ENCODE measurements around the gene LRP6.
"Not testable (repeated sequence)": the region's sequence is repeated elsewhere in the genome, so short reads cannot be mapped to it uniquely, and the experiment has no call there.

LRP6 gene

GRCh38 chr12:12281134-12281533 is 14.3 kb upstream of the LRP6 start:
- no peak for DNase-seq (ENCODE audit: low read depth in 1 of 2, low spot score in 1 of 2)
- TF ChIP-seq JUND (IDR thresholded peaks at IDR 0.05; ENCODE audit: low read depth): no peak
- in situ Hi-C loops (cut with HindIII; ENCODE audit: low pct_unique_long_range_greater_than_20kb, low sequenced_read_pairs): no loop called here

DNA sequence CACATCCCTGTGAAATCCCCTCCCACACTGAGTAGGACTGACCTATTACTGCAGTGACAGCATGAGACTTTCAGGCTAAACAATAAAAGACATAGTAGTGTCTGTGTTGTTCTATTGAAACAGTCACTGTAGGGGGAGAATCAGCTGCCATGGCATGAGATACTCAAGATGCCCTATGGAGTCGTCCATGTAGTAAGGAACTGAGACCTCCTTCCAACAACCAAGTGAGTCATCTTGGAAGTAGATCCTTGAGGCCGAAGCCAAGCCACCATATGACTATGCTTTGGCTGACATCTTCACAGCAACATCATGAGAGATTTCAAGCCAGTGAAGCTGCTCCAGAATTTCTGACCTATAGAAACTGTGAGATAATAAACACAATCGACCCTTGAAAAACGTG is 12.1 kb upstream of the LRP6 start:
- no peak for TF ChIP-seq JUND (IDR thresholded peaks at IDR 0.05; ENCODE audit: low read depth)
- DNase-seq (ENCODE audit: low read depth in 1 of 2, low spot score in 1 of 2): no peak
- in situ Hi-C loops (cut with HindIII; ENCODE audit: low pct_unique_long_range_greater_than_20kb, low sequenced_read_pairs): no loop called here

GRCh38 chr12:12275874-12276273 is 9.0 kb upstream of the LRP6 start:
- in situ Hi-C loops (cut with HindIII; ENCODE audit: low pct_unique_long_range_greater_than_20kb, low sequenced_read_pairs): no loop called here
- no peak for DNase-seq (ENCODE audit: low read depth in 1 of 2, low spot score in 1 of 2)
- no peak for TF ChIP-seq JUND (IDR thresholded peaks at IDR 0.05; ENCODE audit: low read depth)

- TF ChIP-seq JUND (IDR thresholded peaks at IDR 0.05; ENCODE audit: low read depth): no peak
- in situ Hi-C loops (cut with HindIII; ENCODE audit: low pct_unique_long_range_greater_than_20kb, low sequenced_read_pairs): no loop called here
- DNase-seq (ENCODE audit: low read depth in 1 of 2, low spot score in 1 of 2): no peak
Observed at GRCh38 chr12:12273291-12273957, 6.6 kb upstream of the LRP6 start.

DNA sequence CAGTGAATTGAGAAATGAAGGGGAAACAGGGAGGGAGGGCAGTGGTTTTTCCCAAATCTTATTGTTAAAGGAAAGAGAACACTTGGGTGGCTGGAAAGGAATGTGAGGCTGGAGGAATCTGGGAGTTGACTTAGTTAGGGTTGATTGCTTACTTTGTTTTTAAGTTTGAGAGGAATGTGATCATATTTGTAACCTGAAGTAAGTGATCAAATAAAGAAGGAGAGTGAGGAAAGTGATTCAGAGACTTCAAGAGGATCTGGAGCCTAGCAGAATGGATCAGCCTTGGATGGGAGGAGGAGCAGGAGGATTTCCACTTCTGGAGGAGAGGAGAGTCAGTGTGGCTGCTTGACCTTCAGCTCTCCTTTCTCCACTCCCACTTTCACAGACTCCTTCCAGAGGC is 6.0 kb upstream of the LRP6 start:
- in situ Hi-C loops (cut with HindIII; ENCODE audit: low pct_unique_long_range_greater_than_20kb, low sequenced_read_pairs): no loop called here
- TF ChIP-seq JUND (IDR thresholded peaks at IDR 0.05; ENCODE audit: low read depth): no peak
- no peak for DNase-seq (ENCODE audit: low read depth in 1 of 2, low spot score in 1 of 2)

- in situ Hi-C loops (cut with HindIII; ENCODE audit: low pct_unique_long_range_greater_than_20kb, low sequenced_read_pairs): no loop called here
- no peak for DNase-seq (ENCODE audit: low read depth in 1 of 2, low spot score in 1 of 2)
- TF ChIP-seq JUND (IDR thresholded peaks at IDR 0.05; ENCODE audit: low read depth): no peak
Observed at GRCh38 chr12:12270226-12270625, 3.4 kb upstream of the LRP6 start.

GRCh38 chr12:12267742-12268200 is 927 bp upstream of the LRP6 start:
- DNase-seq (ENCODE audit: low read depth in 1 of 2, low spot score in 1 of 2): no peak
- in situ Hi-C loops (cut with HindIII; ENCODE audit: low pct_unique_long_range_greater_than_20kb, low sequenced_read_pairs): no loop called here

DNA sequence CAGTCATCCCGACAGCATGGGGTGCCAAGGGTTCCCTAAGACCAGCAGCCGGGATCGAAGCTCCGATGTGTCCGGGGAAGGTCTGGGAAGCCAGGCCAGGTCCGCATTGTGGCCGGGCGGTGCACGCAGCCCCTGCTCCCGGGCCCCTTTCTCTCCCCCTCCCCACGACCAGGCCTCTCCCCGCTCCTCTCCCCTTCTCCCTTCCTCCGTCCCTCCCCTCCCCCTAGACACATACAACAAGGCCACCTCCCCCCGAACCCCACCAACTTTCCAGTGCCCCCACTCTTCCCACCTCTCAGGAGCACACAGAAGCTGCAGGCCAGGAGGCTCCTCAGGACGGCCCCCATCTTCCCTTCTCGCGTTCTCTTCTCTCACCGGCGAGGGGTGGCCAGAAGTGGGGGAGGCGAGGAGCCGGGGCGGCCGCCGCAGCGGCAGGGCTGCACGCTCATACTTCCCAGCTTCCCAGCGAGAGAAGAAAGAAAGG is 413 bp downstream of the LRP6 start:
- DNase-seq (ENCODE audit: low read depth in 1 of 2, low spot score in 1 of 2): no peak
- TF ChIP-seq JUND (IDR thresholded peaks at IDR 0.05; ENCODE audit: low read depth): no peak
- in situ Hi-C loops (cut with HindIII; ENCODE audit: low pct_unique_long_range_greater_than_20kb, low sequenced_read_pairs): no loop called here

More at GRCh38 chr12:12267742-12268200, 927 bp upstream of the LRP6 start:
- TF ChIP-seq JUND (IDR thresholded peaks at IDR 0.05; ENCODE audit: low read depth): no peak

DNA sequence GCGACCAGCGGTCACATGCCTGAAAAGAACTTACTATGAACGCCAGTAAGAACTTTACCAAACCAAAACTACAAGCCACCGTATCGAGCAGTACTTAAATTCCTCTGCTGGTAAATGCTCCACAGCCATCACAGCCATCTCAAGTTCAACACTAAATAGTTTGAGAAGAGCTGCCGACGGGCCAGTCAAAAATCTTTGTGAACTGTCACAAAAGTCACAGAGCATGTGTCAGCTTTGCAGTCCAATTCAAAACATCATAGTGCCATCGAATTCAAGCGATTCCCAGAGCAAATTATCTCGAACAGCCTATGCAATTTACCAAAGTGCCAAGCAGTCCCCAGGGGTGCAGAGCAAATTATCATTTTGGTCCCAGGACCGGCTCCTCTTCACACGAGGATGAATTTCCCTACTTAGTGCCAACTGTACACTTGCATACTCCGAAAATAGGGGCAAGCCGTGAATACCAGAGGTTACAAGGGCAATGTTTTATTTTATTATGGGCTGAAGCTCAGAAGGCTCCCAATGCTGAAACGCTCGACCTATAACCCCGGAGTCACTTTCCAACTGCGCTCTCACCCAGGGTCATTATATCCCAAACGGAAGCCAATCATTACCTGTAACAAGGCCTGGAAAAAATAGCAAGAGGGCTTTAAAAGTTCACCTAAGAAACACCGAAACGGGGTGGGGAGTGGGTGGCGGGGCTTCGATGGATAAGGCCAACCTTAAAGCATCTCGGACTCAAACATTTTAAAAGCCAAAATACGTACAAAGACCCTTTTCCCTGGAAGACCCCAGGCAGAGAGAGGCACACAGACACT is 1.1 kb downstream of the LRP6 start:
- no peak for DNase-seq (ENCODE audit: low read depth in 1 of 2, low spot score in 1 of 2)
- no peak for TF ChIP-seq JUND (IDR thresholded peaks at IDR 0.05; ENCODE audit: low read depth)
- in situ Hi-C loops (cut with HindIII; ENCODE audit: low pct_unique_long_range_greater_than_20kb, low sequenced_read_pairs): no loop called here

GRCh38 chr12:12265035-12265434 is 1.8 kb downstream of the LRP6 start:
- DNase-seq (ENCODE audit: low read depth in 1 of 2, low spot score in 1 of 2): no peak
- in situ Hi-C loops (cut with HindIII; ENCODE audit: low pct_unique_long_range_greater_than_20kb, low sequenced_read_pairs): no loop called here
- no peak for TF ChIP-seq JUND (IDR thresholded peaks at IDR 0.05; ENCODE audit: low read depth)

DNA sequence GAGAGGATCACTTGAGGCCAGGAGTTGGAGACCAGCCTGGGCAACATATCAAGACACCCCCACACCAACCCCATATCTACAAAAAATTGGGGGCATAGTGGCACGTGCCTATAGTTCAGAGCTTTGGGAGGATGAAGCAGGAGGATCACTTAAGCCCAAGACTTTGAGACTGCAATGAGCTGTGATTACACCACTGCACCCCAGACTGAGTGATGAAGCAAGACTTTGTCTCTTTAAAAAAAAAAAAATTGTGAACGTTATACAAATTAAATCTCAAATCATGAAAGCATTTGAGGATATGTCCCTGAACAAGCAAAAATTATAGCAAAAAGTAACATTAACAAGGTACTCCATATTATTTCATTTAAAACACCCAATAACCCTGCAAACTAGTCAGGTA is 2.9 kb downstream of the LRP6 start:
- DNase-seq (ENCODE audit: low read depth in 1 of 2, low spot score in 1 of 2): no peak
- in situ Hi-C loops (cut with HindIII; ENCODE audit: low pct_unique_long_range_greater_than_20kb, low sequenced_read_pairs): no loop called here
- no peak for TF ChIP-seq JUND (IDR thresholded peaks at IDR 0.05; ENCODE audit: low read depth)

DNA sequence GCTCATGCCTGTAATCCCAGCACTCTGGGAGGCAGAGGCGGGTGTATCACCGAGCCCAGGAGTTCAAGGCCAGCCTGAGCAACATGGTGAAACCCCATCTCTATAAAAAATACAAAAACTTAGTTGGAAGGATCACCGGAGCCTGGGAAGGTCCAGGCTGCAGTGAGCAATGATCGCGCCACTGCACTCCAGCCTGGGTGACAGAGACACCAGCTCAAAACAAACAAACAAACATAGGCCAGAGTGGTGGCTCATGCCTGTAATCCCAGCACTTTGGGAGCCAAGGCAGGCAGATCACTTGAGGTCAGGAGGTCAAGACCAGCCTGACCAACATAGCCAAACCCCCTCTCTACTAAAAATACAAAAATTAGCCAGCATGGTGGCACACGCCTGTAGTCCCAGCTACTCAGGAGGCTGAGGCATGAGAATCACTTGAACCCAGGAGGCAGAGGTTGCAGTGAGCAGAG is 10.5 kb downstream of the LRP6 start:
- in situ Hi-C loops (cut with HindIII; ENCODE audit: low pct_unique_long_range_greater_than_20kb, low sequenced_read_pairs); DNase-seq (ENCODE audit: low read depth in 1 of 2, low spot score in 1 of 2): not testable (repeated sequence)

- in situ Hi-C loops (cut with HindIII; ENCODE audit: low pct_unique_long_range_greater_than_20kb, low sequenced_read_pairs): no loop called here
- TF ChIP-seq JUND (IDR thresholded peaks at IDR 0.05; ENCODE audit: low read depth): no peak
- DNase-seq (ENCODE audit: low read depth in 1 of 2, low spot score in 1 of 2): no peak
Observed at GRCh38 chr12:12254553-12254952, 12.3 kb downstream of the LRP6 start.
